HG03135 (cell line): ENCODE results near the gene PRAMEF25.
"Not testable (repeated sequence)": the region's sequence is repeated elsewhere in the genome, so short reads cannot be mapped to it uniquely, and the experiment has no call there.

Experiments used
- ATAC-seq: cut with Tn5 transposase; IDR thresholded peaks from one replicate; pipeline ENCODE4 v1.9.1; 2021; ENCODE audit warnings: mild to moderate bottlenecking, moderate library complexity; ENCODE audit not compliant: unreplicated experiment

Gene PRAMEF25

DNA sequence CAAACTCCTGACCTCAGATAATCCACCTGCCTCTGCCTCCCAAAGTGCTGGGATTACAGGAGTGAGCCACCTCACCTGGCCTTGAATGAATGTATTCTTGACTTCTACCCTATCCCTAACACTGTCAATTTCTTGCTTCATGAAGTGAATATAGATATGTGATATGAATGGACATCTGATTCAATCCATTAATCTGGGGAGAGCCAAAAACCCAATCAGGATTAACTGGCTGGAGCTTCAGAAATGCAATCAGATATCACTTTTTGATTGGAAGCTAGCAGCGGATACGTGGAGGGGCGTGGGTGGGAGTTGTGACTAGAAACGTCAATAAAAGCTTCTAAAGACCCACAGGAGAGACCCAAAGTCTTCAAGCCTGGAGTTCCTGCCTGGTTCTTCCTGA, at the start of gene PRAMEF25:
Gene PRAMEF25 (plus strand): TSS at position 301 of the 400 bp plus-strand sequence. CDS start 2,920 bp downstream, outside the sequence.
- not testable (repeated sequence) for ATAC-seq

- ATAC-seq, result not testable (repeated sequence)
Observed at GRCh38 chr1:13056475-13056874, 14.1 kb upstream of the PRAMEF25 start, which contains the start of gene PRAMEF27. Gene PRAMEF27 (minus strand): TSS chr1:13056575. CDS start chr1:13053659, 2,916 bp downstream.

DNA sequence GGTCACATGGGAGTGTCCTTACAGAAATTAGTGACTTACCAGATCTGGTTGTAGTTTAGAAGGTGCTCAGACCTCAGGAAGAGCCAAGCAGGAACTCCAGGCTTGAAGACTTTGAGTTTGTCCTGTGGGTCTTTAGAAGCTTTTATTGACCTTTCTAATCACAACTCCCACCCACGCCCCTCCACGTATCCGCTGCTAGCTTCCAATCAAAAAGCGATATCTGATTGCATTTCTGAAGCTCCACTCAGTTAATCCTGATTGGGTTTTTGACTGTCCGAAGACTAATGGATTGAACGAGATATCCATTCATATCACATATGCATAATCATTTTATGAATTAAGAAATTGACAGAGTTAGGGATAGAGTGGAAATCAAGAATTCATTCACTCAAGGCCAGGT, 46.2 kb downstream of the PRAMEF25 start, which contains the start of gene HNRNPCL2:
Gene HNRNPCL2 (minus strand): TSS at position 101 of the 400 bp plus-strand sequence. CDS start 454 bp downstream, outside the sequence.
- ATAC-seq, result not testable (repeated sequence)
